Panc1 (cell line): ENCODE measurements around the gene SLC16A3. TPM values are rescaled to one million over a fixed set of nuclear protein-coding genes. Genes with fewer than 3 reads are reported as not detected.

Experiments
- ATAC-seq: fragments of 200-7000 bp; cut with Tn5 transposase; 2 replicates; pipeline ENCODE4 v1.9.1; 2020; ENCODE audit warnings: mild to moderate bottlenecking, moderate library complexity
- BruUV-seq: library from RNA; stranded (reverse); fragments of 400-500 nt; replicated peaks from 2 replicates; lab custom pipeline; 2021; lab: Mats Ljungman, UMichigan
- CTCF ChIA-PET: fragments of 300-600 bp; sonication (Branson Sonifier 250); formaldehyde crosslinking; loops from one replicate; lab custom pipeline; 2022; ENCODE audit warnings: antibody characterized with exemption; lab: Charles Lee
- POLR2A ChIA-PET: fragments of 300-600 bp; sonication (Branson Sonifier 250); formaldehyde crosslinking; loops from one replicate; lab custom pipeline; 2022; ENCODE audit warnings: antibody characterized with exemption; lab: Charles Lee
- DNase-seq: peaks from one replicate; pipeline ENCODE4 v3.0.0-alpha.2; 2010; ENCODE audit warnings: low read depth, low spot score
- H3K27ac ChIP-seq: 2 replicates; pipeline ENCODE4 v1.5.1; 2011; ENCODE audit warnings: mild to moderate bottlenecking, low read length, inconsistent platforms
- H3K27me3 ChIP-seq: fragments of 200-500 bp; sonication (Bioruptor generic); 2 replicates; pipeline ENCODE4 v1.6.0; 2014; ENCODE audit warnings: low read length, inconsistent platforms; ENCODE audit not compliant: control insufficient read depth, insufficient read depth
- H3K36me3 ChIP-seq: fragments of 200-500 bp; sonication (Bioruptor generic); 2 replicates; pipeline ENCODE4 v1.5.1; 2014; ENCODE audit warnings: inconsistent platforms, mild to moderate bottlenecking, low read length, moderate library complexity; ENCODE audit not compliant: control insufficient read depth, insufficient read depth
- H3K4me1 ChIP-seq: 2 replicates; pipeline ENCODE4 v1.5.1; 2011; ENCODE audit warnings: inconsistent platforms, mild to moderate bottlenecking, low read length, moderate library complexity; ENCODE audit not compliant: control insufficient read depth, insufficient read depth
- H3K4me3 ChIP-seq, 2 experiments: 2 replicates each; pipeline ENCODE4 v1.5.1; 2011 to 2012; ENCODE audit warnings: low read depth in 2 of 2, low read length in 2 of 2, mild to moderate bottlenecking in 2 of 2, inconsistent platforms in 1 of 2, moderate library complexity in 1 of 2
- H3K9me3 ChIP-seq: fragments of 200-500 bp; sonication (Bioruptor generic); 2 replicates; pipeline ENCODE4 v1.5.1; 2014; ENCODE audit warnings: low read depth, mild to moderate bottlenecking, inconsistent platforms, low read length, moderate library complexity; ENCODE audit not compliant: control insufficient read depth, insufficient read depth
- CTCF ChIP-seq: fragments of 450-650 bp; IDR thresholded peaks from 2 replicates; pipeline ENCODE4 v1.5.1; 2017; ENCODE audit warnings: mild to moderate bottlenecking
- POLR2AphosphoS5 ChIP-seq: IDR thresholded peaks from 2 replicates; pipeline ENCODE4 v1.6.1; 2012; ENCODE audit warnings: mild to moderate bottlenecking, low read depth, low read length, moderate library complexity
- REST ChIP-seq, 2 experiments: IDR thresholded peaks; 2 replicates each; pipeline ENCODE4 v1.6.1; 2011 to 2012; ENCODE audit warnings: low read depth in 2 of 2, control low read depth in 1 of 2, low read length in 1 of 2, mild to moderate bottlenecking in 1 of 2, moderate library complexity in 1 of 2; ENCODE audit not compliant: insufficient read depth in 1 of 2
- SIN3A ChIP-seq: IDR thresholded peaks from 2 replicates; pipeline ENCODE4 v1.6.1; 2012; ENCODE audit warnings: low read depth, mild to moderate bottlenecking, low read length, moderate library complexity, borderline replicate concordance; ENCODE audit not compliant: insufficient read depth
- TCF7L2 ChIP-seq: IDR thresholded peaks from 2 replicates; pipeline ENCODE4 v1.6.1; 2011; ENCODE audit warnings: mild to moderate bottlenecking, low read depth, low read length, inconsistent platforms
- in situ Hi-C: cut with HindIII; loops from 2 replicates; pipeline ENCODE4 v1.10.0; 2016; ENCODE audit warnings: low sequenced_read_pairs, low pct_unique_long_range_greater_than_20kb
- intact Hi-C: fragments of 100-400 bp; cut with micrococcal nuclease; formaldehyde crosslinking; loops from one replicate; pipeline ENCODE4 v1.10.0; 2022; ENCODE audit not compliant: unreplicated experiment
- total RNA-seq: library from RNA; stranded (reverse); gene quantifications from one replicate; pipeline ENCODE4 v1.2.1, GENCODE V29; 2021; ENCODE audit not compliant: unreplicated experiment

The SLC16A3 gene
- total RNA-seq, 1 experiment from 2014 or later, result 581 TPM

- H3K36me3 ChIP-seq, result peaks cover 15% of the 10 kb centered on the region
- no peak for DNase-seq
- ATAC-seq, result no peak
- CTCF ChIA-PET, result interaction anchor here (1.1 kb wide), 1 partner anchor 22 kb away, joined by 3 read pairs; no protein-coding TSS in a partner anchor
- intact Hi-C loops (no loop called here), in situ Hi-C loops (no loop called here)
- no peak overlapping the region for H3K4me3 ChIP-seq
- POLR2A ChIA-PET, result interaction anchor here (0.6 to 0.7 kb wide), 3 partner anchors 8 to 519 kb away, joined by 3 to 4 read pairs (median 3); no protein-coding TSS in a partner anchor
- TF ChIP-seq SIN3A (no peak), POLR2AphosphoS5 (no peak), TCF7L2 (no peak), CTCF (no peak), REST (IDR thresholded peaks at IDR 0.05; ENCODE audit: insufficient read depth in 1 of 2, low read depth in 2 of 2, low read length in 1 of 2) (no peak)
- no peaks in the 10 kb centered on the region for H3K9me3 ChIP-seq
- BruUV-seq, result no TSS peak
- peaks cover 8% of the 10 kb centered on the region for H3K4me1 ChIP-seq
- H3K27ac ChIP-seq, result no peak overlapping the region
- no peaks in the 10 kb centered on the region for H3K27me3 ChIP-seq
These were observed 2.6 kb upstream of the SLC16A3 start for GRCh38 chr17:82226146-82226808.

- intact Hi-C loops (no loop called here), in situ Hi-C loops (no loop called here)
- Histone ChIP-seq H3K4me1 (peaks cover 10% of the 10 kb centered on the region), H3K9me3 (no peaks in the 10 kb centered on the region), H3K36me3 (peaks cover 15% of the 10 kb centered on the region), H3K4me3 (no peak overlapping the region), H3K27ac (peak overlapping the region; percentile 69; the same call in 1 of the 2 replicates), H3K27me3 (no peaks in the 10 kb centered on the region)
- ChIA-PET POLR2A (interaction anchor here (0.6 kb wide), 2 partner anchors 9 to 28 kb away, joined by 3 to 7 read pairs; no protein-coding TSS in a partner anchor), CTCF (no interaction called here)
- no TSS peak for BruUV-seq
- TF ChIP-seq TCF7L2 (no peak), REST (IDR thresholded peaks at IDR 0.05; ENCODE audit: insufficient read depth in 1 of 2, low read depth in 2 of 2, low read length in 1 of 2) (no peak), SIN3A (no peak)
- ATAC-seq (no peak), DNase-seq (no peak)
These were observed 1.8 kb upstream of the SLC16A3 start for GRCh38 chr17:82226809-82227628.
